Measurements from ENCODE around the gene ANAPC15.

- TF ChIP-seq EP300 (IDR thresholded peaks at IDR 0.05; ENCODE audit: borderline replicate concordance) (no peak), MAX (IDR thresholded peaks at IDR 0.05) (no peak), FOXM1 (IDR thresholded peaks at IDR 0.05; ENCODE audit: borderline replicate concordance, low read depth) (no peak), RAD21 (IDR thresholded peaks at IDR 0.05; ENCODE audit: low read depth) (no peak), TCF12 (IDR thresholded peaks at IDR 0.05; ENCODE audit: low read depth) (no peak), TEAD4 (IDR thresholded peaks at IDR 0.05) (no peak), TAF1 (IDR thresholded peaks at IDR 0.05; ENCODE audit: low read depth) (no peak), ZBTB7A (IDR thresholded peaks at IDR 0.05; ENCODE audit: low read depth) (no peak), EGR1 (IDR thresholded peaks at IDR 0.05) (no peak), CREB1 (IDR thresholded peaks at IDR 0.05; ENCODE audit: low read depth) (no peak), CEBPB (IDR thresholded peaks at IDR 0.05) (no peak)
- TF ChIP-seq, protein P1, sequence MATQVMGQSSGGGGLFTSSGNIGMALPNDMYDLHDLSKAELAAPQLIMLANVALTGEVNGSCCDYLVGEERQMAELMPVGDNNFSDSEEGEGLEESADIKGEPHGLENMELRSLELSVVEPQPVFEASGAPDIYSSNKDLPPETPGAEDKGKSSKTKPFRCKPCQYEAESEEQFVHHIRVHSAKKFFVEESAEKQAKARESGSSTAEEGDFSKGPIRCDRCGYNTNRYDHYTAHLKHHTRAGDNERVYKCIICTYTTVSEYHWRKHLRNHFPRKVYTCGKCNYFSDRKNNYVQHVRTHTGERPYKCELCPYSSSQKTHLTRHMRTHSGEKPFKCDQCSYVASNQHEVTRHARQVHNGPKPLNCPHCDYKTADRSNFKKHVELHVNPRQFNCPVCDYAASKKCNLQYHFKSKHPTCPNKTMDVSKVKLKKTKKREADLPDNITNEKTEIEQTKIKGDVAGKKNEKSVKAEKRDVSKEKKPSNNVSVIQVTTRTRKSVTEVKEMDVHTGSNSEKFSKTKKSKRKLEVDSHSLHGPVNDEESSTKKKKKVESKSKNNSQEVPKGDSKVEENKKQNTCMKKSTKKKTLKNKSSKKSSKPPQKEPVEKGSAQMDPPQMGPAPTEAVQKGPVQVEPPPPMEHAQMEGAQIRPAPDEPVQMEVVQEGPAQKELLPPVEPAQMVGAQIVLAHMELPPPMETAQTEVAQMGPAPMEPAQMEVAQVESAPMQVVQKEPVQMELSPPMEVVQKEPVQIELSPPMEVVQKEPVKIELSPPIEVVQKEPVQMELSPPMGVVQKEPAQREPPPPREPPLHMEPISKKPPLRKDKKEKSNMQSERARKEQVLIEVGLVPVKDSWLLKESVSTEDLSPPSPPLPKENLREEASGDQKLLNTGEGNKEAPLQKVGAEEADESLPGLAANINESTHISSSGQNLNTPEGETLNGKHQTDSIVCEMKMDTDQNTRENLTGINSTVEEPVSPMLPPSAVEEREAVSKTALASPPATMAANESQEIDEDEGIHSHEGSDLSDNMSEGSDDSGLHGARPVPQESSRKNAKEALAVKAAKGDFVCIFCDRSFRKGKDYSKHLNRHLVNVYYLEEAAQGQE (IDR thresholded peaks at IDR 0.05; ENCODE audit: low read depth), result no peak
Measured at GRCh38 chr11:72124046-72124445, 11.6 kb upstream of the ANAPC15 start.
